Islet of Langerhans (tissue), 1 donor: Measurements from ENCODE around the gene C14orf93.
A peak's percentile ranks its signal among the peaks of the same experiment; 100 is the strongest.
"Not testable (repeated sequence)": the region's sequence is repeated elsewhere in the genome, so short reads cannot be mapped to it uniquely, and the experiment has no call there.

Experiments used
- FAIRE-seq: peaks from one replicate; lab custom pipeline; 2011; peaks lifted over from hg19 to GRCh38; lab: Jason Lieb, UNC

C14orf93 gene

DNA sequence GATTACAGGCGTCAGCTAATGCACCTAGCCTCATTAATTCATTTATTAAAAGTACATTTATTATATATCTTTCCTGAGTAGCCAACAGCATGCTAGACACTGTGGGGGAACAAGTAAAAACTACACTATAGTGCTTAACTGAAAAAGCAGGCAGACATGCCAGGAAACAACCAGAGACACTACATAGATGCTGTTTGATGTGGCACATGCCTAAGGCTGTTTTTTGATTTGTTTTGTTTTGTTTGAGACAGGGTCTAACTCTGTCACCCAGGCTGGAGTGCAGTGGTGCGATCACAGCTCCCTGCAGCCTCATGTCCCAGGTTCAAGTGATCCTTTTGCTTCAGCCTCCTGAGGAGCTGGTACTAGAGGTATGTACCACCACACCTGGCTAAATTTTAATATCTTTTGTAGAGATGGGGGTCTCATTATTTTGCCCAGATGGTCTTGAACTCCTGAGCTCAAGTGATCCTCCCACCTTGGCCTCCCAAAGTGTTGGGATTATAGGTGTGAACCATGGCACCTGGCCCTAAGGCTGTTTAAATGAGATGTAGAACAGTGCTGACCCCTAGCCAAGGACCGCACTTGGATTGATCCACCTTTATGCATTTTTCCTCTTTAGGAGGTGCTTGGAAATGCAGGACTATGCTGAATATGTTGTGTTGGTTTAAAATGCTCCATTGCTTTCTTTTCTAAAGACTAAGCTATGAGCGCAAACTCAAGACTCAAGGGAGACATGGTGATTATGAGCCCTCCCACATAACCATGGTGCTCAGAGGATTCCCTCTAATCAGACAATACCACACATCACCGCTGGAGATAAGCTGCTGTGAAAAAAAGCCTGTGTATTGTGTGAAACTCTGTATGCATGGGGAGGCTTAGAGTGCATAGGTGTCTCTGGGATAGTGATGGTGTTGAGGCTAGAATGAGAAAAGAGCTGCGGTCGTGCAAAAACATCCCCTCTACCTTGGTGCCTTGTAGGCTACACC lies 10.5 kb upstream of the C14orf93 start:
- no peak for FAIRE-seq

DNA sequence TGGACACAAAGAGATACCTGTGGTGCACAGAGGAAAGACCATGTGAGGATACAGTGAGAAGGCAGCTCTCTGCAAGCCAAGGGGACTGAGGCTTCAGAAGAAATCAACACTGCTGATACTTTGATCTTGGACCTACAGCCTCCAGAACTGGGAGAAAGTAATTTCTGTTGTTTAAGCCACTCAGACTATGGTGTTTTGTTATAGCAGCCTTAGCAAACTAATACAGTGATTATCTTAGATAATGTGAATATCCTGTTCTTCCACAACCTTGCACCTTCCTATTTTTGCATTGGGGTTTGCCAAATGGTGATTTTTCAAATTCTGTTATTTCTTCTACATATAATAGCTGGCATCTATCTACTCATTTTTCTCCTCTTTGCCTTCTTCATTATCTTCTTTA lies 8.2 kb upstream of the C14orf93 start:
- FAIRE-seq, result no peak

DNA sequence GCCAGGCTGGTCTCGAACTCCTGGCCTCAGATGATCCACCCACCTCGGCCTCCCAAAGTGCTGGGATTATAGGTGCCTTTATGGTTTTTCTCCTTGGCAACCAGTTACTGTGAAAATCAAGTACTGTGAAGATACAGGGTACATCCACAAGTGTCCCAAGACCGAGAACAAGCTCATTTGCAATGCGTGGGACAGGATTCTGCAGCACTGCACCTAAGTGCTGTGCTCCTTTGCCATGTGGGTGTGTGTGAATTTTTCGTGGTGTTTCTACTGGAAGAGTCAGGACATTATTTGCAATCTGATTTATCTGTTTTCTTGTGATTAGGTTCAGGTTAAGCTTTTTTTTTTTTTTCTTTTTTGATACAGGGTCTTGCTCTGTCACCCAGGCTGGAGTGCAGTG lies 7.1 kb upstream of the C14orf93 start:
- no peak for FAIRE-seq

DNA sequence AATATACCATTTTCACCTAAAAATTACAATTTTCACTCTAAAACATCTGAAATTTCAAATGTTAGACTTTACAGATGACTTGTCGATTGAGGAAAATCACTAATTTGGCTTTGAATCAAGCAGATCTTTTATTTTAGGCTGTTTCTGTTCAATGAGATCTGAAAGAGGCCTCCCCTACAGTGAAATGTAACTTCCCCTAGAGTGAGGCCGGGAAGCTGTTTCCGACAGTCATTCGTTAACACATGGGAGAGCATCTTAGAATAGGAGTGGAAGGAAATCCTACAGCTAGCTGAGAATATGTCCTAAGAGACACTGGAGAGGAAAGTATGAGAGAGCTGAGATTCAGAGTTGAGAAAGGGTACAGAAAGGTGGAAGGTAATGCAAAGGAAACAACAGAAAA lies 5.7 kb upstream of the C14orf93 start:
- FAIRE-seq, result no peak

DNA sequence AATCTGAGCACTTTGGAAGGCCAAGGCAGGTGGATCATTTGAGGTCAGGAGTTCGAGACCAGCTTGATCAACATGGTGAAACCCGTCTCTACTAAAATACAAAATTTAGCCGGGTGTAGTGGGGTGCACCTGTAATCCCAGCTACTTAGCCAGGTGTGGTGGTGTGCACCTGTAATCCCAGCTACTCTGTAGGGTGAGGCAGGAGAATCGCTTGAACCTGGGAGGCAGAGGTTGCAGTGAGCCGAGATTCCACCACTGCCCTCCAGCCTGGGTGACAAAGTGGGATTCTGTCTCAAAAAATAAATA lies 3.8 kb upstream of the C14orf93 start:
- FAIRE-seq, result not testable (repeated sequence)

DNA sequence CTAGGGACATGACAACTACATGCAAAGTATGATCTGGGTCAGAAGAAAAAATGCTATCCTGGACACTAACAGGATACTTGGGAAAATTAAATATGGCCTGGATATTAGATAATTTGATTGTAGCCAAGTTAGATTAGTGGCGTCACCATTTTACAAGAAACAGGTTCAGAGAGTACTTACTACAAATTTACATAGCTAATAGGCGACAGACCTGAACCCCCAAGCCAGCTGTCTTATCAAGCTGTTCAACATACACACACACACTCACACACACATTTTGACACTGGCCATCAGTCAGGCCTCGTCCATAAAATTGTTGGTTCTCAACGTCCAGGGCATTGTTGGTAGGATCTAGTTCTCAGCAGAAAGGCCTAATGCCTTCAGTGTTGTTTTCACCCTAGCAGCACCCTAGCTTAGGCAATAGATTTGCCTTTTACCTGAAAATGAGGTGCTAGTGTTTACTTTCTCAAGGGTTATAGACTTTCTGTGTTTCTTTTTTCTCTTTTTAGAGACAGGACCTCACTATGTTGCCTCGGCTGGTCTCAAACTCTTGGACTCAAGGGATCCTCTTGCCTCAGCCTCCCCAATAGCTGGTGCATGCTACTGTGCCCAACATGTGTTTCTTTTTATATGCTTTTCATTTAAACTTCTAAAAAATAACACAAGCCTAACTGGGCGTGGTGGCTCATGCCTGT lies 3.3 kb upstream of the C14orf93 start:
- no peak for FAIRE-seq

DNA sequence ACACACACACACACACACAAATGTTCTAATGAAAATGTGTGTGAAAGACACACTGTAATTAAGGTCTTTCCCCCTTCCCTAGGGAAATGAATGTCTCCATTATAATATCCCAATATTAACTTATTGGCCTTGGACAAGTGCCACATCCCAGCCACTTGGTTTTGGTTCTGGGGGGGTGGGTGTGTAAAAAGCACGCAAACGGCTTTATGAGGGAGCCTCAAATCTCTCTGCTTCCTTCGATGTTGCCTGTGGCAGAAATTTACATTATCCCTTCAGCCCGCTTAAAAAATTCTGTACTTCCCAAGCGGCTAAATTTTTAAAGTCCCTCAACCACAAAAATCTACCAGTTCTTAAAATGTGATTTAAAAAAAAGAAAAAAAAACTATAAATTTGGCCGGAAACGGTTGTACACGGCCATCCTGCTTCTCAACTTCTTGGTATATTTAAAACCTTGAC lies 432 bp downstream of the C14orf93 start:
- peak; percentile 49 for FAIRE-seq

DNA sequence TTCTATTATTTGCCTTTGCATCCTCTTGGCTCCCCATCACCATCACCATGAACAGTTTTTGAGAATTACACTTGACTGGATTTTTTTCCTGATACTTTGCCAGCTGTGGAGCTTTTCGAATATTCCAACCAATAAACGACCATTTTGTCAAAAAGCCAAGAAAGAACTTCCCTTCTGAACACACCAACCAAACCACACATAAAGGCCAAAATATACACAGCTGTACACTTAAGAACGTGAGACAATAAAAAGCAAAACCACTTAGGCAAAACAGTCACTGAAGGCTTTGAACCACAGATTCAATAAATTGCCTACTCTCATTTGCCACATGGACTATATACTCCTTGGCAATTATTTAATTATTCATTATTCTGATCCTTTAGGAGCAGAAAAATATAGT lies 1.1 kb downstream of the C14orf93 start:
- FAIRE-seq, result no peak

DNA sequence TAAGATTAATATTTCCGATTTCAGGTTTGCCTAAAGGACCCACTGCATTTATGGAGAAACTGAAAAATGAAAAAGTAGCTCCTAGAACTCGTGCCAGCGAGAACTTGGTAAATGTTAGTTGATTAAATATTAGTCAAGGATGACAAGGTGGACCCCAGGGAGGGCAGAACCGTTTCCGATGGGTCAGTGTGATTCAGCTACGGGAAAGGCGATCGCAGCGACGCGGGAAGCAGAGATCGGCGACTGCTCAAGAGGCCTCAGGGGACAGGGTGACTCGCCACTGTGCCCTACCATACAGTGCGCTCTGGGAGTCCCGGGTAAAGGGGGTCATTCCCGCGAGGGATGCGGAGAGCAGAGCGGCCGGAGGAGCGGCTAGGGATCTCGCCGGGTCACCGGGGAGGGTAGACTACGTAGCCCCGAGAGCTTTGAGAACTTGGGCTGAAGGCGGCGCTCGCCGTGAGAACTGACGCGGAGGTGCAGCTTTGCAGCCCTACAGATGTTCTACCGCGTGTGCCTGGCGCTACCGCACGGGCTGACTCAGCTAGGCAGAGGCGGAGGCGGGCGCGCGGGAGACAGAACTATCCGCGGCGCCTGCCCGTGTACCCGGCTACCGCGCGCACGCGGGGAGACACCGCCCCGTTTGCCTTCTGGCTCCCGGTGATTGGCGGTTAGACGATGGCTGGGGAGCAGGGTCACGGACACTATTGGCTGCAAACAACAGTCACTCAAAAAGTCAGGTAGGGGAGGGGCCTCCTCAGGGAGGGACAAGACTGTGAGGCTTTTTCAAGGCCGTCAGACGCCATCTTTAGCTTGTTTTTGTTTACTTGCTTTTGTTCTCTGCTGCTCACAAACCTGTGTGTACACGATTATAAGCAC lies 3.2 kb downstream of the C14orf93 start:
- FAIRE-seq, result peak; percentile 13

DNA sequence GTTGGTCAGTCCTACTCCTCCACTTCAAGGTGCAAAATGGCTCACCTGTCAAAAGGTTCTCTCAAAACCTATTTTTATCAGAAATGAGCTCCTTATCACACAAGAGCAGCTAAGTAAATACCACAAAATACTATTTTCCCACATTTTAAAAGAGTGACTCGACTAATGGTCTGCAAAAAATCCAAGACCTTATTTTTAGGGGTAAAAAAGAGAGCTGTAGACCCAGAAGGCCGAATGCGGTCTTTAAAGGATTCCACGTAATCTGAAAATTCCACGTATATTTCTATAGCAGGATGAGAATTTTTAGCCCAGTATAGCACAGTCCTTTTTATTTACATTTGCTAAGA lies 3.8 kb downstream of the C14orf93 start:
- peak; percentile 30 for FAIRE-seq

DNA sequence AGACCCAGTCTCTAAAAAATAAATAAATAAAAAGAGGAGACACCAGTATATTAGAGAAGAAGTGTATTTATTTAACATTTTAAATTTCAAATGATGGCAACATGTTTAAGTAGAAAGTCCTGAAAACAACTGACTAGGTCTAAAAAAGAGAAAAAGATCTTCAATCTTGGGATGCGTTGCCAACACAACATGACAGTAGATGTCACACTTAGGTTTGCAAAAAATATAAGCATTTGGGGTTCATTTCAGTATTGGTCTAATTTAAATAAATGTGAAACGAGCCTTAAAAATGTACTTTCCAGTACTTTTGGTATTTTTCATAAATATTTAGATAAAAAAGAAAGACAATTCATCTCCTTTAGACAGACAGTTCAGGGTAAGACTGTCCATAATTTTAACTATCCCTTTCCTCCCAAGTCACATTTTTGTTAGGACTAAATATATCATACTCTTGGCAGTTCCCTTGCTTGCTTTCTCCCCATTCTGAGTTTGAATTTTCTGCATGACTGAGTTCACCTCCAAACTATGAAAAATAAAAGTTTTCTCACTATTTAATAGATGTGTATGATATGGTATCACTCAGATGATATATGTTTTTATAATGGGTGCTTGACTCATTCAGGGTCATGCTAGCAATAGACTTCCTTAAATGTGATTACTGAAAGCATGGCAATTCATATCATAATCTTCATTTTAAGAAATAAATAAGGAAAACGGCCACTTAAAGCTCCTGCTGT lies 4.3 kb downstream of the C14orf93 start:
- no peak for FAIRE-seq

DNA sequence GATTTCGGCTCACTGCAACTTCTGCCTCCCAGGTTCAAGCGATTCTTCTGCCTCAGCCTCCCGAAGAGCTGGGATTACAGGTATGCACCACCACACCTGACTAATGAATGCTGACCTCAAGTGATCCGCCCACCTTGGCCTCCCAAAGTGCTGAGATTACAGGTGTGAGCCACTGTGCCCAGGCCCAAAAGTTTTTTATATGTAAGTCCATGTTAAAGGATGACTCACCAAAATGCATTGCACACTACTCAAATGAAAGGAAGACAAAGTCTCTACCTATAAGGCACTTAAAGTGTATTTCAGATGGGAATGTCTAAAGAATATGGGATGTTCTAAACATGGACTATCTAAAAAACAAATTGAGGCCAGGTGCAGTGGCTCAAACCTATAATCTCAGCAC lies 5.7 kb downstream of the C14orf93 start:
- not testable (repeated sequence) for FAIRE-seq

DNA sequence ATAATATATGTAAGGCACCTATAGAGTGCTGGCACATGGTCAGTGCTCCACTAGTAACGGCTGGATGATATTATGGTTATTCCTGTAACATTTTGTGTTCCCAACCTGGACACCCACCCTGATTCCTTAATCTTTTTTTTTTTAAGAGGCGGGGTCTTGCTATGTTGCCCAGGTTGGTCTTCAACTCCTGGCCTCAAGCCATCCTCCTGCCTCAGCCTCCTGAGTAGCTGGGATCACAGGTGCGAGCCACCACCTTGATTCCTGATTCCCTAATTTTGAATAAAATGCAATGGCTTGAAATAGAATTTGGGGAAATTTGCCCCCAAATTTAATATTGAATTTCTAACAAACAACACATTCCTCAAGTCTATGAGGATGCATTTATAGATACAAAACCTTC lies 7.4 kb downstream of the C14orf93 start:
- FAIRE-seq, result no peak

DNA sequence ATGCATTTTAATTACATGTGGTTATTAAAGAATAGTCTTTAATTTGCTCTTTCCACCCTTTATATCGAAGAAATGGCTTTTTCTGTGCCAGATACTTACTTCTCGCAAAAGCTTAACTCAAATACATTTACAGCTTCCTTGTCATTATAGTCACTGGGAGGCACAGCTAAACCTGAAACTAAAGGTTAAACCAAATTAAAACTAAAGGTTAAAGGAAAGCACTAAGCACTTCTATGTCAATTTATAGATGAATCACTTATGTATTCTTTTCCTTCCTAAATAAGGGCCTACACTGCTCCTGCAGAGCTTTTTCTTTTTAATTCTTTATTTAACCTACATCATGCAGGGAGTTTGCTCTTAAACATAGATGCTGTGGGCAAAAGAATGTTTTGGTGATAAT lies 9.1 kb downstream of the C14orf93 start:
- no peak for FAIRE-seq

DNA sequence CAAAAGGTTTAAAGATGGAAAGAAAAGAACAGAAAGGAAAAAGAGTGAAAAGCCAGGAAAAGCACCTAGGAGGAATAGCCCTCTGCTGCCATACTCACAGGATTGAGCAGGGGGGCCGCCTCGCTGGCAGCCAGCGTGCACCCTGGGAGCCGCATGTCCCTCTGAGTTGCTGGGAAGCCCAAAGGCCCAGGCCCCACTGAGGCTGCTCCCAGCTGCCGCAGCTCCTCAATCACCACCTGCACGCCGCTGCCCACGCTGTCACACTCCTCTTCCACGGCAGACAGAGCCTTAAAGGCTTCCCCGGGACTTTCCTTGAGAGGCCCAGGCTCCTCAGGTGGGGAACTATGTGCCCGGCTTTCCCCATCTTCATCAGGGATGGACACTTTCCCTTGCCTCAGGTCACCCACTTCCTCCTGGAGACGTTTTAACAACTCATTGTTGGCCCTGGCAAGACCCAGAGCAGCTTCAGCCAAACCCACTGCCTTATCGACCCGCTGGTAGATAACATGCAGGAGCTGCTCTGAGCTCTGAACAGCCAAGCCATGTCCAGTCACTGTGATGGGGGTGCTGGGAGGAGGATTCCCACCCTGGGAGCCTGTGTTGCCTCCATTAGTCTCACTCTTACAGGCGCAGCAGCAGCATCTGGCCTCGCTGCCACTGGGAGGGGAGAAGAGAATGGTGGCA lies 11.5 kb downstream of the C14orf93 start:
- no peak for FAIRE-seq

DNA sequence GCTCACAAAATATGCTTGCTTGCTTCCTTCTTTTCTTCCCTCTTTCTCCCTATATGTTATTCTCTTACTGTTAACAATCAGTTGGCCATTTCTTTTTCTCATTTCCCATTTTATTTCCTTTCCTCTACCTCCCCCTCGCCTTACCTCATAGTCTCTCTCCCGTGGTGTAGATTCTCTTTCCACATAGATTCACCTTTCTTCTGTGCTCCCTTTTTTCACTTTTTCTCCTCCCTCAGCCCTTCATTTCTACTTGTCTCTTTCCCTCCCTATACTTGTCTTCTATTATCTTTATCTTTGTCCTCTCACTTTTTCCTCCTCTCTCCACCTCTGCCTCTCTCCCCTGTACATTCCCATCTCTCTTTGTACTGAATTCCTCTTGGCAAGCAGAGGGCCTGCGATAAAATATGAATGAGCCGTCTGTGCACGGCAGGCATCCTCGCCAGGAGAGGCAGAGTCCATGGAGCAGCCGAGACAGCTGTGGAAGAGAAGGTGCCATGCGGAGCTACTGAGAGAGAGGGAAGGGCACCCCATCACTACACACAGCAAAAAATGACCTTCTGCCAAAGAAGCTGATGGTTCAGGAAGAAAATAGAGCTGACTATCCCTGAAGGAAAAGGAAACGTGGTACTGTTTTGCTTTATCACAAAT lies 12.1 kb downstream of the C14orf93 start:
- FAIRE-seq, result no peak

DNA sequence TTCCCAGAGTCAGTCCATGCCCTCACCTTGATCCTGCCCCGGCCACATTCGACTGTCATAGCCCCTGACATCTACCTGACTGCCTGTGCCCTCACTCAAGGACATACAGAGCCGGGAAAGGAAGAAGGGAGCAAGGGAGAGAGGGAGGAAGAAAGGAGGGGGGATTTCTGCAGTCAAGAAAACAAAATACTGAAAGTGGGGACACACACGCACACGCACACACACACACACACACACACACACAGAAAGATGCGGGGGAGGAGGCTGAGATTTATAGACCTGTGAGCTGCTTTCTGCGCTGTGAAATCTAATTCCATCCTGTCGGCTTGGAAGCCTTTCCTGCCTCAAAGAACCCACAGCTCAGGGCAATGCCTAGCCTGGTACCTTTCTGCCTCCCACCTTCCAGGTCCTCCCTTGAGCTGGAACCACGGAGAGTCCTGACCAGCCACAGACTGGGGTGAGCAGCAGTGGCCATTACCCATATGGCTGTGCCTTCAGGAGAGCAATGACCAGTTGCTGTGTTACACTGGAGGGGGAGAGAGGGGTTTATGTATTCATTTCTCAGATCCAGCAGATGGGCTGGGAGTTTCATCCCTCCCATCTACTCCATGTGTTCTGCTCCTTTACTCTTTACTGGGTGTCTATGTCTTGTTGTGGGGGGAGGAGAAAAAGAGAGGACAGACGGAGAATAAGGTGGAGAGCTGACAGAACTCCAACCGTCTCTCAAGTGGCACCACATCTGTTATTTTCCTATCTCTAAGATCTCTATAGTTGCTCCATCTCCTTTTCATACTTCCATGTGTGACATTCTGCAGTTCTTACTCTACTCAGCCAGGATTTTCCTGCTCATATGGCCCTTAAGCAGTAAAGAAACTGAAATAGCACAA lies 12.9 kb downstream of the C14orf93 start:
- no peak for FAIRE-seq

DNA sequence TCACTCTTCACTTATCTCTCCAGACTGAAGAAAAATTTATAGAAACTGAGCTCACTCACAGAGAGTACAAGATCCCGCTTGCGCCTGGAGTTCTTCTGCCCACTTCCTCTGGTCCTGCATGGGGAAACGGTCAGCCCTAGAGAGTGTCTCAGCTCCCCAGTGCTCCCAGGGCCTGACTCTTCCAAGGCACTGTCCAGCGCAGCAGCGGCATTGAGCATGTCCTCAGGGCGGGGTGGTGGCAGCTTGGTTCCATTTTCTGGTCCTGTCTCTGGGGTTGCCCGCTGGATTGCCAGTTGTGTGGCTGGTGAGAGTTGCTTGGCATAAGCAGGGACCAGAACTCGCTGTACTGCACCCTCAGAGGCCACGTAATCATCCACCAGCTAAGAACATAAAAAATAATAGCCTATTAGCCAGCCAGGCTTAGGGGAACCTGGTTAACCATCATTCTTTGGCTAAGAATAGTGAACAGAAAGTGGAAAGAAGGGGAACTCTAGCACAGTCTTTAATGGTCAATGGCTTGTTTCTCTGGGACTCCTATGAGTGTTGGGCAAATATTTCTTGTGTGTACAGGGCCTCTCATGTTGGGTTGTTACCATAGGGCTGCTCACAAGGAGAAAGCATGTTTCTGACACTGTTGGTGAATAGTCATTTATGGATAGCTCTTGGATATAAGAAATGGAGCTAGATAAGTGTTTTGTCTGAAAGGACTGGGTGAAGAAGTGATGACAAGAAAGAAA lies 13.9 kb downstream of the C14orf93 start:
- no peak for FAIRE-seq

DNA sequence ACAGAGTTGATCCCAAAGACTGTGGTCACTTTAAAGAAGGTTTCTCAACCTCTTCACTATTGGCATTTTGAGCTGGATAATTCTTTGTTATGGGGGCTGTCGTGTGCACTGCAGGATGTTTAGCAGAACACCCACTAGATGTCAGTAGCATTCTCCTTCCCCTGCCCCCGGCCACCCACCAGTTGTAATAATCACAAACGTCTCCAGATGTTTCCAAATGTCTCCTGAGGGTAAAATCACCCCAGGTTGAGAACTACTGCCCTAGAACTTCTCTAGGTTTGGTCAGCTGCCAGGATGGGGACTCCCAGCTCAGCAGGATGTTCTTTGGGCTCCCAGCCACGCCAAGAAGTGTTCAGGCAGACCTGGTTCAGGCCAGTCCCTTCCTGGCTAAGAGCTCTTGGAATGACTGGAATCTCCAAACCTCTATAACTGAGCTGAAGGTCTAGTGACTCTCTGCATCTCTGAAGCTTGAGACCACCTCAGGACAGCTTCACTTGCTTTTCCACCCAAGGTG lies 15.1 kb downstream of the C14orf93 start:
- no peak for FAIRE-seq
